Measurements from ENCODE around the gene LSM14A.

The LSM14A gene

GRCh38 chr19:34229721-34230120 lies 57.4 kb downstream of the LSM14A start:
- no peaks in the 10 kb centered on the region for H3F3A ChIP-seq (ENCODE audit: insufficient read depth, low read length)
- no peak overlapping the region for H2AFZ ChIP-seq (ENCODE audit: low read length)
- no peaks in the 10 kb centered on the region for H4K20me1 ChIP-seq (ENCODE audit: insufficient read depth, low read length)
- H3K79me2 ChIP-seq (ENCODE audit: low read length), result peaks cover 2% of the 10 kb centered on the region; the same call in 1 of the 2 replicates
- no peak for DNase-seq
- H3K27me3 ChIP-seq (replicated peaks; ENCODE audit: insufficient read depth, low read length), result no peaks in the 10 kb centered on the region
- no peaks in the 10 kb centered on the region for H3K4me1 ChIP-seq (ENCODE audit: low read length)
- H3K4me3 ChIP-seq (ENCODE audit: low read length), result no peak overlapping the region
- TF ChIP-seq EZH2 (optimal IDR thresholded peaks at IDR 0.05; ENCODE audit: low read depth, low read length) (no peak), EZH2phosphoT487 (IDR thresholded peaks at IDR 0.05; ENCODE audit: low read length) (no peak)
- TF ChIP-seq, protein P1, sequence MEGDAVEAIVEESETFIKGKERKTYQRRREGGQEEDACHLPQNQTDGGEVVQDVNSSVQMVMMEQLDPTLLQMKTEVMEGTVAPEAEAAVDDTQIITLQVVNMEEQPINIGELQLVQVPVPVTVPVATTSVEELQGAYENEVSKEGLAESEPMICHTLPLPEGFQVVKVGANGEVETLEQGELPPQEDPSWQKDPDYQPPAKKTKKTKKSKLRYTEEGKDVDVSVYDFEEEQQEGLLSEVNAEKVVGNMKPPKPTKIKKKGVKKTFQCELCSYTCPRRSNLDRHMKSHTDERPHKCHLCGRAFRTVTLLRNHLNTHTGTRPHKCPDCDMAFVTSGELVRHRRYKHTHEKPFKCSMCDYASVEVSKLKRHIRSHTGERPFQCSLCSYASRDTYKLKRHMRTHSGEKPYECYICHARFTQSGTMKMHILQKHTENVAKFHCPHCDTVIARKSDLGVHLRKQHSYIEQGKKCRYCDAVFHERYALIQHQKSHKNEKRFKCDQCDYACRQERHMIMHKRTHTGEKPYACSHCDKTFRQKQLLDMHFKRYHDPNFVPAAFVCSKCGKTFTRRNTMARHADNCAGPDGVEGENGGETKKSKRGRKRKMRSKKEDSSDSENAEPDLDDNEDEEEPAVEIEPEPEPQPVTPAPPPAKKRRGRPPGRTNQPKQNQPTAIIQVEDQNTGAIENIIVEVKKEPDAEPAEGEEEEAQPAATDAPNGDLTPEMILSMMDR (IDR thresholded peaks at IDR 0.05; ENCODE audit: low read length), result no peak
- no peak overlapping the region for H3K27ac ChIP-seq (ENCODE audit: low read length)
- H3K9me2 ChIP-seq (replicated peaks; ENCODE audit: insufficient read depth, low read length), result no peaks in the 10 kb centered on the region
- no peaks in the 10 kb centered on the region for H3K9me3 ChIP-seq (replicated peaks; ENCODE audit: insufficient read depth, low read length)
- no peak overlapping the region for H3K4me2 ChIP-seq (ENCODE audit: low read depth, low read length)
- peaks cover 6% of the 10 kb centered on the region; the same call in 1 of the 2 replicates for H3K36me3 ChIP-seq (replicated peaks; ENCODE audit: insufficient read depth, low read length)
- no peak overlapping the region for H3K9ac ChIP-seq (ENCODE audit: low read length)

- Histone ChIP-seq H3K27ac (ENCODE audit: low read length) (no peak overlapping the region), H3K9me3 (replicated peaks; ENCODE audit: insufficient read depth, low read length) (no peaks in the 10 kb centered on the region), H3K9ac (ENCODE audit: low read length) (no peak overlapping the region), H3K9me2 (replicated peaks; ENCODE audit: insufficient read depth, low read length) (no peaks in the 10 kb centered on the region), H4K20me1 (ENCODE audit: insufficient read depth, low read length) (no peaks in the 10 kb centered on the region), H2AFZ (ENCODE audit: low read length) (no peak overlapping the region), H3F3A (ENCODE audit: insufficient read depth, low read length) (no peaks in the 10 kb centered on the region), H3K79me2 (ENCODE audit: low read length) (no peaks in the 10 kb centered on the region), H3K4me1 (ENCODE audit: low read length) (no peaks in the 10 kb centered on the region), H3K4me3 (ENCODE audit: low read length) (no peak overlapping the region), H3K27me3 (replicated peaks; ENCODE audit: insufficient read depth, low read length) (no peaks in the 10 kb centered on the region), H3K4me2 (ENCODE audit: low read depth, low read length) (no peak overlapping the region), H3K36me3 (replicated peaks; ENCODE audit: insufficient read depth, low read length) (no peaks in the 10 kb centered on the region; the same call in 1 of the 2 replicates)
- no peak for TF ChIP-seq EZH2 (optimal IDR thresholded peaks at IDR 0.05; ENCODE audit: low read depth, low read length)
- DNase-seq, result no peak
These were observed 58.5 kb downstream of the LSM14A start for GRCh38 chr19:34230820-34231219.

DNA sequence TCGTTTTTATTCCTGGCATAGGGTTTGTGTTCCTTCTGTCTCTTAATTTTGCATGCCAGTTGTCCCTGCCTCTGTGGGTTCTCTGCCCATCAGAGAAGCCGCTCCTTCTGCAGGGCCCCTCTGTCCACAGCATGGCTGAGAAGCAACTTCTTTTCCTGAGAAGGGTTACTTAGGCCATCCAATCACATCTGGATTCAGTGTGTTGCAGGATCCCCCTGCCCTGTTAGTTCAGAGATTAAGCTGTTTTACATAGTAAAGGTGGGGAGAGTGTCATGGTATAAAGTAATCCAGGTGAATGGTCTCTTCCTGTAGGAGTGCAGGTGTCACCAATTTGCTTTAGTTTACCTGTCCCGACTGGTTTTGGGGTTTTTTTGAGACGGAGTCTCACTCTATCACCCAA lies 59.1 kb downstream of the LSM14A start:
- Histone ChIP-seq H3K27me3 (replicated peaks; ENCODE audit: insufficient read depth, low read length) (no peaks in the 10 kb centered on the region), H3K4me2 (ENCODE audit: low read depth, low read length) (no peak overlapping the region), H4K20me1 (ENCODE audit: insufficient read depth, low read length) (no peaks in the 10 kb centered on the region), H3K4me1 (ENCODE audit: low read length) (no peaks in the 10 kb centered on the region), H3K27ac (ENCODE audit: low read length) (no peak overlapping the region), H3K9ac (ENCODE audit: low read length) (no peak overlapping the region), H3F3A (ENCODE audit: insufficient read depth, low read length) (no peaks in the 10 kb centered on the region), H3K36me3 (replicated peaks; ENCODE audit: insufficient read depth, low read length) (no peaks in the 10 kb centered on the region; the same call in 1 of the 2 replicates), H3K9me3 (replicated peaks; ENCODE audit: insufficient read depth, low read length) (no peaks in the 10 kb centered on the region), H3K9me2 (replicated peaks; ENCODE audit: insufficient read depth, low read length) (no peaks in the 10 kb centered on the region), H3K4me3 (ENCODE audit: low read length) (no peak overlapping the region), H3K79me2 (ENCODE audit: low read length) (no peaks in the 10 kb centered on the region), H2AFZ (ENCODE audit: low read length) (no peak overlapping the region)
- no peak for DNase-seq
- TF ChIP-seq EZH2 (optimal IDR thresholded peaks at IDR 0.05; ENCODE audit: low read depth, low read length) (no peak), EZH2phosphoT487 (IDR thresholded peaks at IDR 0.05; ENCODE audit: low read length) (no peak)
- TF ChIP-seq, protein P1 (IDR thresholded peaks at IDR 0.05; ENCODE audit: low read length), result no peak

DNA sequence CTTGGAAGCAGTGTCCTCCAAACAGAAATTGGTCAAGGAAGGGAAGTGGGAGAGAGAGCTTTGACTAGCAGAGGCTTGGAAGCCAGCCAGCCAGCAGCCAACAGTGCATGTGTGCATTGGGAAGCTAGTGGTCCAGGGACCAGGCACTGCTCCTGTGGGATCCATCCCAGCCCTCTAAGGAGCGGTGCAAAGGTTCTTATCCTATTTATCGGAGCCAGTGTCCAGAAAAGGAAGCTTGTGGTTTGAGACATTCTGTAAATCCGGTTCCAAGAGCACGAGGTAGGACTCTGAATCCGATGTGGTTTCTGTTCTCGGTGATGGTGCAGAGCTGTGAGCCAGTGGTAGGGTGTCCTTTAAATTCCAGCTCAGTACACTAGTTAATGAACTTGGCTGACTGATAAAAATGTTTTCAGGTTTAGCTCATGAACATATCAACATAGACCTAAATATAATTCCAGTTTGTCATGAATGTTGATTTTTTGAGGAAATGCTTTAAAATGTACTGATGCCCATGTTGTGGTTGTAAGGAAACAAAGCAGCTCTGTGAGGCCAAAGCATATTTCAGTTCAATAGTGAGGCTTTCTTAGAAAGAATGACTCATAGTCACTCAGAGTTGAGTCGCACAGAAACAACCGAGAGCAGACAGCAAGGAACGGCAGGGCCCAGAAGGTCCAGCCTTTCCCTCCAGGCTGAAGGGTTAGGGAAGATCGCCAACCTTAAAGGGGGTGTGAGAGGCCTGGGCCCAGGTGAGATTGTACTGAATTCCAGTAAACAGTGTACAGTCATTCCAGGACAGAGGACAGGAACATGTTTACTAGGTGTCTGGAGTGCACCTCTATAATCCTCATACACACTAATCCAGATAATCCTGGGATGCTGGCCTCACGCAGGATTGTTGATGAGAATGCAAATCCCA lies 60.5 kb downstream of the LSM14A start:
- Histone ChIP-seq H3K36me3 (replicated peaks; ENCODE audit: insufficient read depth, low read length) (no peaks in the 10 kb centered on the region; the same call in 1 of the 2 replicates), H3K9ac (ENCODE audit: low read length) (no peak overlapping the region), H3K79me2 (ENCODE audit: low read length) (no peaks in the 10 kb centered on the region), H3K4me2 (ENCODE audit: low read depth, low read length) (no peak overlapping the region), H2AFZ (ENCODE audit: low read length) (no peak overlapping the region), H3K4me3 (ENCODE audit: low read length) (no peak overlapping the region), H3K27ac (ENCODE audit: low read length) (no peak overlapping the region), H3K27me3 (replicated peaks; ENCODE audit: insufficient read depth, low read length) (no peaks in the 10 kb centered on the region), H3K9me3 (replicated peaks; ENCODE audit: insufficient read depth, low read length) (no peaks in the 10 kb centered on the region), H3F3A (ENCODE audit: insufficient read depth, low read length) (no peaks in the 10 kb centered on the region), H3K4me1 (ENCODE audit: low read length) (no peaks in the 10 kb centered on the region), H3K9me2 (replicated peaks; ENCODE audit: insufficient read depth, low read length) (no peaks in the 10 kb centered on the region), H4K20me1 (ENCODE audit: insufficient read depth, low read length) (no peaks in the 10 kb centered on the region)
- no peak for DNase-seq
- no peak for TF ChIP-seq EZH2 (optimal IDR thresholded peaks at IDR 0.05; ENCODE audit: low read depth, low read length)
- TF ChIP-seq EZH2phosphoT487 (IDR thresholded peaks at IDR 0.05; ENCODE audit: low read length), result no peak
- TF ChIP-seq, protein P1 (IDR thresholded peaks at IDR 0.05; ENCODE audit: low read length), result no peak

All from MM.1S (cell line).